ENCODE results near the gene DHX34.
"Not testable (repeated sequence)": the region's sequence is repeated elsewhere in the genome, so short reads cannot be mapped to it uniquely, and the experiment has no call there.

DNA sequence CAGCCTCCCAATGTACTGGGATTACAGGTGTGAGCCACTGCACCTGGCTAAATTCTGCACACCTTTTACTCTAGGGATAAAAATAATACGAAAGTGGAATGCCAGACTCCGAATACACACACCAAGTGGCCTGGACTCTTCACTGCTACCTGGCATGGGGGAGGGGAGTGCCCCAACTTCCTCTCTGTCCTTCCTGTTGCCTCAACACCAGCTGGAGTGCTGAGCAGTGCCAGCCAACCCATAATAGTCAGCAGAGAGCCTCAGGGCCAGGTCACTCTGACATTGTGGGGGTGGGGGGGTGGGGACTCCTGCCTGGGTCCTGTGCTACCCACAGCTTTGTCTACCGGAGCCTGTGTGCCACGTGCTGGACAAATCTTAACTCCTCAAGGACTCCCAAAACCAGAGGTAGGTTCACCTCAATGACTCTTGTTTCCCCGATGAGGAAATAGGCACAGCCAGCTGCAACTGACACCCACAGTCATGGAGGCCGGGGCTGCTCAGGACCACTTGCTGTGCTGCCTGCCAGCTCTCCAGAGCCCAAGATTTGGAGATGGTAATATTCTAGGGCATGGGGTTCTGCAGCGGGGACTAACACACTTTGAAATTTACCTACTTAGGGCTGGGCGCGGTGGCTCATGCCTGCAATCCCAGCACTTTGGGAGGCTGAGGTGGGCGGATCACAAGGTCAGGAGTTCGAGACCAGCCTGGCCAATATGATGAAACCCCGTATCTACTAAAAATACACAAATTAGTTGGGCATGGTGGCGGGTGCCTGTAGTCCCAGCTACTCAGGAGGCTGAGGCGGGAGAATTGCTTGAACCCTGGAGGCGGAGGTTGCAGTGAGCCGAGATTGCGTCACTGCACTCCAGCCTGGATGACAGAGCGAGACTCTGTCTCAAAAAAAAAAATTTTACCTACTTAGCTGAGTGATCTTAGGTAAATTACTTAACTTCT lies 12.1 kb upstream of the DHX34 start:
- TF ChIP-seq ZNF274 (IDR thresholded peaks at IDR 0.05; ENCODE audit: low read depth, low read length); YY1 (IDR thresholded peaks at IDR 0.05; ENCODE audit: insufficient read depth, insufficient read length); SUZ12 (IDR thresholded peaks at IDR 0.05; ENCODE audit: extremely low read depth, insufficient read depth, insufficient read length): not testable (repeated sequence)

Measured in NT2/D1 (cell line).